Thoracic aorta (tissue), 2 donors: ENCODE results near the gene CCL17. TPM values are rescaled to one million over a fixed set of nuclear protein-coding genes. Genes with fewer than 3 reads are reported as not detected.

Experiments used
- ATAC-seq: fragments of 150-250 bp; one replicate; pipeline ENCODE4 v1.8.0; 2017; ENCODE audit warnings: low read depth; ENCODE audit not compliant: insufficient number of reproducible peaks, low FRiP score
- DNase-seq: peaks from one replicate; pipeline ENCODE4 v3.0.0-alpha.2; 2020; ENCODE audit warnings: low spot score
- H3K27ac ChIP-seq, 2 donors: fragments of 200-600 bp; sonication (generic); 1 replicate in 1 of 2; 2 replicates in 1 of 2; pipeline ENCODE4 v1.5.1; 2016; ENCODE audit warnings: mild to moderate bottlenecking in 2 of 2, moderate library complexity in 2 of 2
- H3K27me3 ChIP-seq: fragments of 200-600 bp; sonication (generic); replicated peaks from 2 replicates; pipeline ENCODE4 v1.6.0; 2016; ENCODE audit warnings: mild to moderate bottlenecking; ENCODE audit not compliant: insufficient read depth
- H3K36me3 ChIP-seq: fragments of 200-600 bp; sonication (generic); one replicate; pipeline ENCODE4 v1.5.1; 2016
- H3K4me1 ChIP-seq, 2 donors: fragments of 200-600 bp; sonication (generic); 1 replicate in 1 of 2; 2 replicates in 1 of 2; pipeline versions ENCODE4 v1.5.1 to v1.6.0; 2016; ENCODE audit warnings: low read depth in 2 of 2, mild to moderate bottlenecking in 1 of 2; ENCODE audit not compliant: control insufficient read depth in 1 of 2
- H3K4me3 ChIP-seq: fragments of 200-600 bp; sonication (generic); 2 replicates; pipeline ENCODE4 v1.5.1; 2016; ENCODE audit warnings: mild to moderate bottlenecking
- H3K9me3 ChIP-seq: fragments of 200-600 bp; sonication (generic); 2 replicates; pipeline ENCODE4 v1.5.1; 2016
- total RNA-seq, 2 donors: library from RNA; depleted of rRNA; stranded (reverse); fragments of >200 nt; gene quantifications; one replicate each; pipeline versions ENCODE4 v1.1.0 to v1.2.3, GENCODE V29; 2016
- TF ChIP-seq, protein P1 (sequence below): fragments of 200-600 bp; sonication (generic); IDR thresholded peaks from one replicate; pipeline ENCODE4 v1.5.1; 2019; ENCODE audit warnings: antibody characterized with exemption

Gene CCL17
- total RNA-seq, 2 donors from 2014 or later = not detected

DNA sequence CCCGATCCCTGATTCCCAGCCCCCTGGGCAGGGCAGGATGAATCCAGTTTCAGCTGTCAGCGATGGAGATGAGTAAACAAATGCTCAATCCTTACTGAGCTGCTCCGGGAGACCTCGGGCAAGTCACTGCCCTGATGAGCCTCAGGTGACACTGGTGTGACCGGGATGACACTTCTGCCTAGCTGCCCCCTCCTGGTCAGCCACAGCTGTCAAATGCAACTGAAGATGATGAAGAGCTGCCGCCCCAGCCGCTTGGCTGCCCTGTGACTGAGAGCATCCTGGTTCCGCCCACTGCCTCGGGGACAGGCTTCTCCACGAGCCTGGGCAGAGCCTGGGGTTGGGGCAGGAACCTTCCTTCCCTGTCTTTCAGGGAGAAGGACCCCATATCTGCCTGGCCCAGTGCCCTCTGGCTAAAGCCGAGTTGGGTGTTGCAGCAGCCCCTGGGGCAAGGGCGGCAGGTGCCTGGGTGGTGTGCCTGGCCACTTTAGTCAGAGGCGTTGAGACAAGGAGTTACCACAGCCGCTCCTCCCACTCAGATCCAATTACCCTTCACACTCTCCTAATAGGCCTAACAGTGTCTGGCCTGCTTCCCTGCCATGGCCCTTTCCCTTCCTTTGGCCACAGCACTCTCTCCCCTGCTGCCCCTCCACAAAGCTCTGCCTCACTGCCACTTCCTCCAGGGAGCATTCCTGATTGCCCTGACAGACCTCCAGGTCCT is 5.5 kb downstream of the CCL17 start:
- TF ChIP-seq, protein P1, sequence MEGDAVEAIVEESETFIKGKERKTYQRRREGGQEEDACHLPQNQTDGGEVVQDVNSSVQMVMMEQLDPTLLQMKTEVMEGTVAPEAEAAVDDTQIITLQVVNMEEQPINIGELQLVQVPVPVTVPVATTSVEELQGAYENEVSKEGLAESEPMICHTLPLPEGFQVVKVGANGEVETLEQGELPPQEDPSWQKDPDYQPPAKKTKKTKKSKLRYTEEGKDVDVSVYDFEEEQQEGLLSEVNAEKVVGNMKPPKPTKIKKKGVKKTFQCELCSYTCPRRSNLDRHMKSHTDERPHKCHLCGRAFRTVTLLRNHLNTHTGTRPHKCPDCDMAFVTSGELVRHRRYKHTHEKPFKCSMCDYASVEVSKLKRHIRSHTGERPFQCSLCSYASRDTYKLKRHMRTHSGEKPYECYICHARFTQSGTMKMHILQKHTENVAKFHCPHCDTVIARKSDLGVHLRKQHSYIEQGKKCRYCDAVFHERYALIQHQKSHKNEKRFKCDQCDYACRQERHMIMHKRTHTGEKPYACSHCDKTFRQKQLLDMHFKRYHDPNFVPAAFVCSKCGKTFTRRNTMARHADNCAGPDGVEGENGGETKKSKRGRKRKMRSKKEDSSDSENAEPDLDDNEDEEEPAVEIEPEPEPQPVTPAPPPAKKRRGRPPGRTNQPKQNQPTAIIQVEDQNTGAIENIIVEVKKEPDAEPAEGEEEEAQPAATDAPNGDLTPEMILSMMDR = no peak
- H3K9me3 ChIP-seq = no peaks in the 10 kb centered on the region
- no peak overlapping the region for H3K27ac ChIP-seq
- H3K27me3 ChIP-seq = no peaks in the 10 kb centered on the region
- no peaks in the 10 kb centered on the region for H3K36me3 ChIP-seq
- H3K4me3 ChIP-seq = no peak overlapping the region
- ATAC-seq (no peak), DNase-seq (no peak)
- peaks cover 0 to 19% of the 10 kb centered on the region in 2 donors for H3K4me1 ChIP-seq

DNA sequence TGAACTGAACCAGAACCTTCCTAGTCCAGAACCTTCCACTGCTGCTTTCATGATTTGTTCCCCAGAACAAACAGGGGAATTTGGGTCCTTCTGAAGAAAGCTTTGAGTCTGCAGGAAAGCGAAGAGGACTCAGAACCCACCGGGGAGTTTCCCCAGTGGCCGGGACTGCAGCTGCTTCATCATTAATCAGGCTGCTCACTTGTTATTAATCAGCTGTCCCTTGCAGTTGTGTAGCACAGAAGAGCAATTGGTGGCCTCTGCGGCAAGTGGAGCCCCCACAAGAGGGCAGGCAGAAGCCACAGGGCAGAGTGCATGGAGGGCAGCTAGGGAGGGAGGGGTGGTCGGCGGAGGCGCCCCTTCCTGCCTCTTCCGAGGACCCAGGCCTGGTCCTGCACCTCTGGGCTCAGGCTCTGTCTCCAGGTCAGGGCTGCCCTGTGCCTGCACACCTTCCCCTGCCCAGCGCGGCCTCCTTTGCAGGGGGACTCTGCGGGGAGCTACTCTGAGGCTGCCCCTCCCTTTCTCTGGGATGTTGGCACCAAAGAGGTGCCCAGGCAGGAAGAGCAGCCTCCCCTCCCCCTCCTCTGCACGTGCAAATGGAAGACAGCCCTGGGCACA is 6.9 kb downstream of the CCL17 start:
- TF ChIP-seq, protein P1 = no peak
- no peak overlapping the region for H3K4me3 ChIP-seq
- H3K27ac ChIP-seq = no peak overlapping the region
- no peaks in the 10 kb centered on the region for H3K9me3 ChIP-seq
- no peak for ATAC-seq
- DNase-seq = no peak
- no peaks in the 10 kb centered on the region for H3K27me3 ChIP-seq
- H3K36me3 ChIP-seq = no peaks in the 10 kb centered on the region
- peaks cover 1 to 18% of the 10 kb centered on the region in 2 donors for H3K4me1 ChIP-seq

DNA sequence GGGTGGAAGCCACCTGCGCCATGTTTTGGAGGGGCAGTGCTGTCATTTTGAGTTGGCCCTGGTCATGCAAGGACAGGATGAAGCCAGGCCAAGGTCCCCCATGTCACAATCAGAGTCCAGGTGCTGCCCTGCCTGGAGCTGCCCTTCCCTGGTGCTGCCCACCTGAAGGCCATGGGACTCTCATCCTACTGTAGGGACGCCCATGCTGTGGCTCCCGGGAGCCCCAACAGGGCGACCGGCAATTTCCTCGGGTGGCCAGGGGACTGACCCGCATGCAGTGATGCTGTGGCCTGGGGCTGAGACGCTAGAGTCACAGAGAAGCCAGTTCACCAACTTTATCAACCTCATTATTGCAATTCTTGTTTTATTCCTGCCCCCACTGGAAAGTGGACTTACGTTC is 8.0 kb downstream of the CCL17 start:
- Histone ChIP-seq H3K27ac (no peak overlapping the region), H3K4me1 (peaks cover 3 to 24% of the 10 kb centered on the region in 2 donors), H3K36me3 (no peaks in the 10 kb centered on the region), H3K27me3 (no peaks in the 10 kb centered on the region), H3K4me3 (no peak overlapping the region), H3K9me3 (no peaks in the 10 kb centered on the region)
- no peak for ATAC-seq
- TF ChIP-seq, protein P1 = no peak
- no peak for DNase-seq

DNA sequence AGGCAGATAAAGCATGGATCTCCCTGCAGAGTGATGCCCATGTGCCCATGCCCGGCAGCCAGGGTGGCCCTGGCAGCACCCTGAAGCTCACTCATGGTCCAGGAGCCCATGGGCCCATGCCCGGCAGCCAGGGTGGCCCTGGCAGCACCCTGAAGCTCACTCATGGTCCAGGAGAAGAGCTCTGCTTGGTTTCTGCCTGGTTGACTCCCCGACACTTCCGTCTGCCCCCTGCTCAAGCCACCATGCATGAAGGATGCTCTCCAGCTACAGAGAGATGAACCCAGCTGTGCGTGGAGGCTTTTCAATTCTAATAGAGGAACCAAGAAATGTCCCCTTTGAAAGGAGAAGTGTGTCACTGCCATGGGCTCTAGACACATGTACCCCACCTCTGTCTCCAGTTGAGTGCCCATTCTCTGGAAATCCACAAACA is 8.7 kb downstream of the CCL17 start:
- H3K9me3 ChIP-seq = no peaks in the 10 kb centered on the region
- TF ChIP-seq, protein P1 = no peak

DNA sequence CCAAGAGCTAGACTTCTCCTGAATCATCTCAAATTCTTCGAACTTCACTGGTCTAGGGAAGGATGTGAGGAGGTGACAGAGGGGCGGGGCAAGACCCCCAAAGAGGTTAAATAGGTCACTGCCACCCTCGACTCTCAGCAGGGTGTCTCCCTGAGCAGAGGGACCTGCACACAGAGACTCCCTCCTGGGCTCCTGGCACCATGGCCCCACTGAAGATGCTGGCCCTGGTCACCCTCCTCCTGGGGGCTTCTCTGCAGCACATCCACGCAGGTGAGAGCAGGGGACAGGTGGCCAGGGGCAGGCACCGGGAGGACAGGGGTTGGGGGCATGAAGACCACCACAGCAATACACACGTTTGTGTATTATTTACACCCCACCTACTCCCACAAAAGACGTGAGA is 9.2 kb downstream of the CCL17 start:
- peaks cover 6 to 36% of the 10 kb centered on the region in 2 donors for H3K4me1 ChIP-seq
- no peak overlapping the region for H3K4me3 ChIP-seq
- H3K27me3 ChIP-seq = no peaks in the 10 kb centered on the region
- TF ChIP-seq, protein P1 = no peak
- H3K27ac ChIP-seq = no peak overlapping the region
- ATAC-seq = no peak
- no peaks in the 10 kb centered on the region for H3K36me3 ChIP-seq
- DNase-seq = no peak
- no peaks in the 10 kb centered on the region for H3K9me3 ChIP-seq

More for the DNA sequence above, 8.7 kb downstream of the CCL17 start:
- H3K4me1 ChIP-seq = peaks cover 3 to 32% of the 10 kb centered on the region in 2 donors
- H3K27me3 ChIP-seq = no peaks in the 10 kb centered on the region
- ATAC-seq = no peak
- H3K36me3 ChIP-seq = no peaks in the 10 kb centered on the region
- no peak overlapping the region for H3K4me3 ChIP-seq
- DNase-seq = no peak
- H3K27ac ChIP-seq = no peak overlapping the region
